NCI-H2029 treated with DMSO at 0.1 percent for 48 hours (cell line): Measurements from ENCODE around the gene AP5Z1.

Experiments
- DNase-seq: peaks from one replicate; lab custom pipeline; 2025; lab: John Stamatoyannopoulos, UW

AP5Z1 gene

GRCh38 chr7:4766666-4767519 is 8.5 kb upstream of the AP5Z1 start:
- DNase-seq: no peak

- DNase-seq: no peak
These were observed 6.5 kb upstream of the AP5Z1 start for GRCh38 chr7:4768597-4769569.

DNA sequence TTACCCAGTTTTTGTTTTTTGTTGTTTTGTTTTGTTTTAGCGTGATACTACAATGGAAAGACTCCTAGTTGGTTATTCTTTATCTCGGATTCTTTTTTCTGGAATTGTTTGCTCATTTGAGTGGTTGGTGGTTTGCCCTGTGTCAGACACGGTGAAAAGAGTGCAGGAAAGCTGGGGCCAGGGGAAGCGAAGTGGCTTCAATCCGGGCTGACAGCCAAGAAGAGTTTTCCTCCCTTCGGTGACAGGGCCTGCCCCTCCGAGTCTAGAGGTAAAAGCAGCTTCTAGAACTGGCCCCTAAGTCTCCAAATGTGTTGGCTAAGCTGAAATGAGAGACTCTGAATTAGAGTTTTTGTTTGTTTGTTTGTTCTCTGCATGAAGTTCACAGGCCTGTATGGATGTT is 5.7 kb upstream of the AP5Z1 start:
- DNase-seq: peak; percentile 50

GRCh38 chr7:4770886-4771285 is 4.5 kb upstream of the AP5Z1 start:
- no peak for DNase-seq

- DNase-seq: no peak
These were observed 3.7 kb upstream of the AP5Z1 start for GRCh38 chr7:4771737-4772136.

GRCh38 chr7:4772306-4772705 is 3.1 kb upstream of the AP5Z1 start:
- DNase-seq: no peak

DNA sequence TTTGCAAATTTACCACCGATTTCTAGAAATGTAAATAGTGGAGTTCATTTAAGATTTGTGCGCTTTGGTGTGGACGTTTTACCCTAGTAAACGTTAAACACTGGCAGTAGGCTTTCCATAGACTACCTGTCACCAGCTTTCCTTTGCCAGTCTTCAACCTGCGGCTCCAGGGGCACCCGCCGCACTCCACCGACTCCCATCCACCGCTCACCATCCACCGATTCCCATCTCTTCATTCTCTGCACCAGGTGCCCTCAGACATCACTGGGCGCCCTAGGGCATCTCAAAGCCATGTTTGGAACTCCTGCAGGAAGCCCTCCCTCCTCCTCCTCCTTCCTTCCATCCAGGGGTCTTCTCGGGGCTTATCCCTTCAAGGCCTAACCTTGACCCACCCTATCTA is 1.4 kb upstream of the AP5Z1 start:
- DNase-seq: no peak

DNA sequence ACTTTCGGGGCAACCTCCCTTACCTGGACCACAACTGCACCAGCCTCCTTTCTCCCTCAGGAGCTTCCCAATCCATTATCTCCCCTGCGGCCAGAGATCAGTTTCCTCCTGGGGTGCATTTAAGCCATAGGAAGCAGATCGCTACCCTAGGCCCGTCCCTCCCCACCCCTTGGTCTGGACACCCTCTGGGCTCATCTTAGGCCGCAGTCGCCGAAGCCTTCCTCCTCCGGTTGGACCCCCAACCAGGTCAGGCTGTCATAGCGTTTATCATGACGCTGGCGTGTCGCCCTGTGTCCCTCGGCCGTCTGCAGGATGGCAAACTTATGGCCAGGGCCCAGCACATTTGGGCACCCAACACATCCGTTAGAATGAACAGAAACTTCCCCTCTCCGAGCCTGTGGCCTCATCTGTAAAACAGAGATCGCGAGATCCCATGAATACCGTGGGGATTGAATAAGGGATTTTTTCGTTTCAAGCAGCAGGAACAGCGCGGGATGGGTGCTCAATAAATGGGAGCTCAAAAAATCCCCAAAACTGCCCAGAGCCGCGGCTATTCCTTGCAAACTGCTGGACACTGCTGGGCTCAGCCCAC is 669 bp upstream of the AP5Z1 start:
- DNase-seq: peak; percentile 17

DNA sequence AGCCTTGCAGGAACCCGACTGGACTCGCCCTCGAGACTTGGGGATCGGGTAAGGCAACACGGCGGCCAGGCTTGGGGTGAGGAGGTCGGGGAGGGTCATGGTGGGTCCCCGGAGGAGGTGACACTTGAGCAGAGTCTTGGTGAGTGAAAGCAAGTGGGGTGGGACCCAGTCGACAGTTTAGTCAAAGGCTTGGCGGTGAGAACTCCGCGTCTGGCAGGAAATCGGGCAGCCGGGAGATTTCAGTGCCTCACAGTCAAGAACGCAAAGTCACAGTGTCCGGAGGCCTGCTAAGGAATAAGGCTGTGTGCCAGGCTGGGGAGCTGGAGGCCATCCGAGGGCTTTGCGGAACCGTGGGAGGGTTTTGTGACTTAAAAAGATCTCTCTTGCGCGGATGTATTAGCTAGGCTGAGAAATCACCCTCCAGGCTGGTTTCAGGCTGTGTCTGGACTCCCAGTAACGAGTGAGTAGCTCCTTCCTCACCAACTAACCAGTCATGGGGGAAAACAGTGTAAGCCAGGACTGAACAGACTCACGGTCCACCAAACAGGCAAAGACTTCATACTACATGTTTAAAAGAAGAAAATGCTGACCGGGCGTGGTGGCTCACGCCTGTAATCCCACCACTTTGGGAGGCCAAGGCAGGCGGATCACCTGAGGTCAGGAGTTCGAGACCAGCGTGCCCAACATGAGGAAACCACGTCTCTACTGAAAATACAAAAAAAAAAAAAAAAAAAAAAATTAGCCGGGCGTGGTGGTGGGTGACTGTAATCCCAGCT is 613 bp downstream of the AP5Z1 start:
- no peak for DNase-seq

DNA sequence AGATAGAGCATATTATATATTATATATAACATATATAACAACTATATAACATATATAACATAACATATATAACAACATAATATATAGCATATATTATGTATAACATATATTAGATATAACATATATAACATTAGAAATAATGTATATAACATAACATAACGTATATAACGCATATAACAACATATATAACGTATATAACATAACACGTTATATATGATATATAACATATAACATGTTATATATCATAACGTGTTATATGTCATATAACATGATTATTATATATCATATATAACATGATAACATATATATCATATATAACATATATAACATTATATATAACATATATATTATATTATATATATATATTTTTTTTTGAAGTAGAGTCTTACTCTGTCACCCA is 3.7 kb downstream of the AP5Z1 start:
- no peak for DNase-seq

- DNase-seq: no peak
These were observed 6.1 kb downstream of the AP5Z1 start for GRCh38 chr7:4781366-4782069.

DNA sequence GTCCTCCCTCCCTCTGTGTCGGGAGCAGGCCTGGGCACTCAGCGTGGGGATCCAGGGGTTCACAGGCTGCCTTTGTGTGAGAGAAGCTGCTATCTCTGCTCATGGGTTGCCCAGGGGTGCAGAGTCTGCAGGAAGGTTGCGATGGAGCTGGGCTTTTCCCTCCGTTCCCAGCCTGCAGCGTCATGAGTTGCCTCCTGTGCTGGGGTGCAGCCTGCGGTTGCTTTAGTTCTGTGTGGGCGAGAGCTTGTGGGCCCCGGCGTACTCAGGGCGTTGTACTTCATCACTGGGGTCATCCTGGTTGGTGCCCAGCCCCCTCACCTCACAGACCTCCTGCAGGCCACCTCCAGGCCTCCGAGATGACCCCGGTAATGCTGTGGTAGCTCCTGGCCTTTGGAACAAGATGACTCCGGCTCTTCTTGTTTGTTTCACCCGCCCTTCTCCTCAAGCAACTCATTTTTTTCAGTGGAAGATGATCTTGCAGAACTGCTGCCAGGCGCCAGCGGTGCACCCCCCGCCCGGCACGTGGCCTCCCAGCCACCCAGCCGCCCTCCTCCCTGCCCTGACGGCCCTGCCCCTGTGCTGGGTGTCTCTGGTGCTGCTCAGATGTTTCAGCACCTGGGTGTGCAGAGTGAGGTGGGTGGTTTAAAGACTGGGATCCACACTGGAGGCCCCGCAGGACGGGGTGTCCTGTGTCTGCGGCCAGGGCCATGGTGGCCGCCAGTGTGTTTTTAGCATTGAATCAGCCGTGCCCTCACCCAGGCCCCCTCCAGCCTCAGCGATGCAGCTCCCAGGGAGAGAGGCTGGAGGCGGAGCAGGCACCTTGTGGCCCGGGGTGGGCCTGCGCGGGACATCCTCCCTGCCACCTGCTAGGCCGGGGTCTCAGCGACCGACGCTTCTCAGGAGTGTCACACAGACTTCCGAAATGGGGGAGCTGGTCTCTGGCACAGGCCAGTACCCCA is 7.2 kb downstream of the AP5Z1 start:
- DNase-seq: no peak

- no peak for DNase-seq
These were observed 7.8 kb downstream of the AP5Z1 start for GRCh38 chr7:4783292-4783652.

DNA sequence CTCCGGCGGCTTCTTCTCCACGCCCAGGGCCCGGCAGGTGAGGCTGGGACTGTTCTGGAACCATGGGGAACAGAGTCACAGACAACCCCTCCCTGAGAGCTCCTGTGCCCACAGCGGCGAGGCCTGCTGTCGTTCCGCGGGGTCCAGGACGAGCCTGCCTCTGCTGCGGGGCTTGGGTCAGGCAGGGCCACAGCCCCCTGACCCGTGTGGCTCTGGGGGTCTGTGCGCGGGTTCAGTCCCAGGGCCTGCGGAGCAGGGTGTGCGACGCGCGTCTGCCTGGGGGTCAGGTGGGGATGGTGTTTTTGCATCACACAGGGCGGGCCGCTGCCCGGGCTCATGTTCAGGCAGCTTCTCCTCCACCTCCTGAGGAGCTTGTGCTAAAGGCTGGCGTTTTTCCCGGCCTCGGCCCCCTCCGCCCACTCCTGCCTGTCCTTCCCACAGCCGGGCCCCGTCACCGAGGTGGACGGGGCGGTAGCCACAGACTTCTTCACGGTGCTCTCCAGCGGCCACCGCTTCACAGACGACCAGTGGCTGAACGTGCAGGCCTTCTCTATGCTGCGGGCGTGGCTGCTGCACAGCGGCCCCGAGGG is 8.4 kb downstream of the AP5Z1 start:
- DNase-seq: no peak

DNA sequence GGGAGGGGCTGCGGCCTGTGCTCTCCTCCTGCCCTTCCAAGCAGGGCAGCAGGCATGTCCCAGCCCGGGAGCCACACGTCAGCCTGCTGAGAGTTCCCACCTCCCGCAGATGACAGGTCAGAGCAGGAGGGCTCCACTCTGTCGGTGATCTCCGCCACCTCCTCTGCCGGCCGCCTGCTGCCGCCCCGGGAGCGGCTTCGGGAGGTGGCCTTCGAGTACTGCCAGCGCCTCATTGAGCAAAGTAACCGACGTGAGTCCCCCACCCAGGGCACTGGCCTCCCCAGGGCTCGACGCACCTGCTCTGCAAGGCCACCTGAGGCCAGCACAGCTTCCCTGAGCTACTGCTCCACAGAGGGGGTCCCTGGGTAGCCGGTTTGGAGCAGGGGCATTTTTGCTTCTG is 9.4 kb downstream of the AP5Z1 start:
- DNase-seq: no peak

DNA sequence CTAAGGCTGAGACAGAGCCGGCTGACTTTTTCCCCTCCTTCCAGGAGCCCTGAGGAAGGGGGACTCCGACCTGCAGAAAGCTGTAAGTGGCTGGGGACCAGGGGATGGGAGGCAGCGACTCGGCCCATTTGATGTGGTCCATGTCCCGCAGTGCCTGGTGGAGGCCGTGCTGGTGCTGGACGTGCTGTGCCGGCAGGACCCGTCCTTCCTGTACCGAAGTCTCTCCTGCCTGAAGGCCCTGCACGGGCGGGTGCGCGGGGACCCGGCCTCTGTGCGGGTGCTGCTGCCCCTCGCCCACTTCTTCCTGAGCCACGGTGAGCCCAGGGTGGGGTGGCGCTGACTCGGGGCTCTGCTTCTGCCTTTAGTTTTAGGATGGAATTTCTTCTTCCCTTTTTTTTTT is 9.9 kb downstream of the AP5Z1 start:
- DNase-seq: no peak

GRCh38 chr7:4786015-4786414 is 10.6 kb downstream of the AP5Z1 start:
- DNase-seq: no peak

GRCh38 chr7:4787541-4787940 is 12.1 kb downstream of the AP5Z1 start:
- no peak for DNase-seq

DNA sequence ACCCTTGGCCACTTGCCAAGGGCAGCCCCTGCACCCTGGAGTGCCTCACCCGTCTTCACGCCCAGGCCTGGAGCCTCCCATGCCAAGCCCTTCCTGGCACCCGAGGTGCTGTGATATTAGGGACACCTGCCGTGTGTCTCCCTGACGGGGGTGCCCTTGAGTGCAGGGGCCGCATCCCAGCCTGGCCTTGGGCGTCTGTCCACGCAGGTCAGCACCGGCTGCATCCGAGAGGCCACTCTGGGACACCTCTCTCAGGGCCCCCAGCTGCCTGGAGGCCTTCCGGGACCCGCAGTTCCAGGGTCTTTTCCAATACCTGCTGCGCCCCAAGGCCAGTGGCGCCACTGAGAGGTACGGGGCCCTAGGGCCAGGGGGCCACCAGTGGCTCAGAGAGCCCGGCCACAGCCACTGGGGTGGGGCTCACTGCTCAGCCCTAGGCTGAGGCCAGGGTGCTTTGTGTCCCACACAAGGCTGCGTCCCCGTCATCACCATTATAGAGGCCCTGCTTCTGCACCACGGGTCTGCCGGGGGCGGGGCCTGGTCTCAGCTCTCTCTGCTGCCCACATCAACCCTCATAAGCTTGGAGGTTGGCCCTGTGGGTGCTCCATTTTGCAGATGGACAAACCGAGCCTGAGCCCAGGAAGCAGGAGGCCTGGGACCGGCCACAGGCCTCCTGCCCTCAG is 12.7 kb downstream of the AP5Z1 start:
- DNase-seq: no peak
